Measurements from ENCODE around the gene UBE2E1.

Gene UBE2E1

GRCh38 chr3:23762214-23762613 lies 43.5 kb upstream of the UBE2E1 start:
- H3K4me3 ChIP-seq (replicated peaks in 1 of 2; ENCODE audit: low read depth in 2 of 2, low read length in 2 of 2), result no peak overlapping the region
- TF ChIP-seq, protein P1, sequence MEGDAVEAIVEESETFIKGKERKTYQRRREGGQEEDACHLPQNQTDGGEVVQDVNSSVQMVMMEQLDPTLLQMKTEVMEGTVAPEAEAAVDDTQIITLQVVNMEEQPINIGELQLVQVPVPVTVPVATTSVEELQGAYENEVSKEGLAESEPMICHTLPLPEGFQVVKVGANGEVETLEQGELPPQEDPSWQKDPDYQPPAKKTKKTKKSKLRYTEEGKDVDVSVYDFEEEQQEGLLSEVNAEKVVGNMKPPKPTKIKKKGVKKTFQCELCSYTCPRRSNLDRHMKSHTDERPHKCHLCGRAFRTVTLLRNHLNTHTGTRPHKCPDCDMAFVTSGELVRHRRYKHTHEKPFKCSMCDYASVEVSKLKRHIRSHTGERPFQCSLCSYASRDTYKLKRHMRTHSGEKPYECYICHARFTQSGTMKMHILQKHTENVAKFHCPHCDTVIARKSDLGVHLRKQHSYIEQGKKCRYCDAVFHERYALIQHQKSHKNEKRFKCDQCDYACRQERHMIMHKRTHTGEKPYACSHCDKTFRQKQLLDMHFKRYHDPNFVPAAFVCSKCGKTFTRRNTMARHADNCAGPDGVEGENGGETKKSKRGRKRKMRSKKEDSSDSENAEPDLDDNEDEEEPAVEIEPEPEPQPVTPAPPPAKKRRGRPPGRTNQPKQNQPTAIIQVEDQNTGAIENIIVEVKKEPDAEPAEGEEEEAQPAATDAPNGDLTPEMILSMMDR (IDR thresholded peaks at IDR 0.05; ENCODE audit: low read depth, low read length), result no peak
- DNase-seq (ENCODE audit: low read depth in 2 of 2), result no peak

DNA sequence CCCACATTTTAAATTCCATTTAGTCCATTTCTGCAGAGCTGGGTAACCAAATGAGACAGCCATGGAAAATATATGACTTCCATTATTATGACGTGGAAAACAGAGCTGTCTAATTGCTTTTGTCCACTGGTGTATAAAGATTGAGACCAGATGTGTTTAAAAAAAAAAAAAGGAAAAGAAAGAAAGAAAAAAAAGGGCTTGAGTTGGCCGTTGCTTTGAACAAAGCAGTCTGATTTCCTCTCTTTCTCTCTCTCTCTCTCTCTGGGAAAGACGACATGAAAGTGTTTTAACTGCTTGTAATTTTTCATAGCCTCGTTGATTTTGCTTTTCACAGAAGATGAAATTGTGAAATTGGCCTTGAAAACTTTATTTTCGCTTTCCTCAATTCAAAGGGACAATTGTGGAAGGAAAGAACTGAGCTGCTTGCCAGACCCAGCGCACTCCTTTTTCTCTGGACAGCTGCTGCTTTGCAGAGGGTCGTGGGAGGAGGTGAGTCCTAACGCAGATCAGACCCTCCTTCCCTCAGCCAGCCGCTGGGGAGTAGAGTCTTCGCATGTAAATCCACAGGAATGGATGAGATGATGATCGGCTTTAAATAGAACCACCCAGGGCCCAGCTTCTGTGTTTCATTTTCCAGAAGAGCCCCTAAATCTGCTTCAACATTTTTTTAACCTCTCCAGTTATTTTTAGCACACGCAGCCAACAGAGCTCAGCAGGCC lies 42.8 kb upstream of the UBE2E1 start:
- TF ChIP-seq, protein P1 (IDR thresholded peaks at IDR 0.05; ENCODE audit: low read depth, low read length), result no peak
- peak; percentile 25 to 48 for DNase-seq (ENCODE audit: low read depth in 2 of 2)
- H3K4me3 ChIP-seq (replicated peaks in 1 of 2; ENCODE audit: low read depth in 2 of 2, low read length in 2 of 2), result peak overlapping the region in 1 of 2 donors; percentile 37

DNA sequence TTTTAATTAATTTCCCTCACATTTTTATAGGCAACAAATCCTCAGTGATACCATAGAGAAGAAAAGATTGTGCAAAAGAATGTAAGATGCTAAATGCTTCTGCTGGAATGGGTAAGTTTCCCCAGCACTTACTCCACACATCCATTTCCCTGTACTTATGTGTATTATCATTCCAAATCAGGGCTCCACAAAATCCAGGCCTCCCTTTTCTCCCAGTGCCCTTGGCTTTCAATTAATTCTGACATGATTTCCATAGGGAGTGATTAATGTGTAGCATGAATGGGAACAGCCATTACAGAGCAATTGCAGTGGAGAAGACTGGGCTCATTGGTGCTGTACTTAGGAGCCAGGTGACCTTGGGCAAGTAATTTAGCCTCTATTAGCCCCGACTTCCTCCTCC lies 41.3 kb upstream of the UBE2E1 start:
- TF ChIP-seq, protein P1 (IDR thresholded peaks at IDR 0.05; ENCODE audit: low read depth, low read length), result no peak
- H3K4me3 ChIP-seq (replicated peaks in 1 of 2; ENCODE audit: low read depth in 2 of 2, low read length in 2 of 2), result no peak overlapping the region
- DNase-seq (ENCODE audit: low read depth in 2 of 2), result no peak

DNA sequence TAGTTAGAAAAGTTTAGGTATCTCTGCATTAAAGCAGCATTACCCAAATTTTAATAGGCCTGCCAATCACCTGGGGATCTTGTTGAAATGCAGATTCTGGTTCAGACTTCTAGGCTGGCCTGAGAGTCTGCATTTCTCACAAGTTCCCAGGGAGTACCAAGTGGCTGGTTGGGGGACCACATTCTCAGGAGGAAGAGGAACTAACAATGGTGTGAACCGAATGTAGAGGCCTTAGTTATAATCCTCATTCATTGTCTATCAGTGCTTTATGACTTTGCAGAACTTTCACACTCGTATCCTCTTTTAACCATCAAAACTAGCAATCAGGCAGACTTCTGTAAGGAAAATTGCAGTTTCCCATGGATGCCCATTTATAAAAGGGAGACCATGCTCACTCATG lies 38.2 kb upstream of the UBE2E1 start:
- H3K4me3 ChIP-seq (replicated peaks in 1 of 2; ENCODE audit: low read depth in 2 of 2, low read length in 2 of 2), result no peak overlapping the region
- TF ChIP-seq, protein P1 (IDR thresholded peaks at IDR 0.05; ENCODE audit: low read depth, low read length), result no peak
- no peak for DNase-seq (ENCODE audit: low read depth in 2 of 2)

GRCh38 chr3:23775254-23775909 lies 30.4 kb upstream of the UBE2E1 start:
- DNase-seq (ENCODE audit: low read depth in 2 of 2), result peak in 1 of 2 donors; percentile 50

GRCh38 chr3:23776352-23776891 lies 29.3 kb upstream of the UBE2E1 start:
- peak; percentile 89 to 95 for DNase-seq (ENCODE audit: low read depth in 2 of 2)
- TF ChIP-seq, protein P1 (IDR thresholded peaks at IDR 0.05; ENCODE audit: low read depth, low read length), result no peak
- H3K4me3 ChIP-seq (replicated peaks in 1 of 2; ENCODE audit: low read depth in 2 of 2, low read length in 2 of 2), result no peak overlapping the region

More at GRCh38 chr3:23775254-23775909, 30.4 kb upstream of the UBE2E1 start:
- no peak overlapping the region for H3K4me3 ChIP-seq (replicated peaks in 1 of 2; ENCODE audit: low read depth in 2 of 2, low read length in 2 of 2)
- TF ChIP-seq, protein P1 (IDR thresholded peaks at IDR 0.05; ENCODE audit: low read depth, low read length), result no peak

All from cardiac fibroblast (primary cell).